ENCODE data around the gene SHPK.

SHPK gene

GRCh38 chr17:3636154-3636907 lies at the start of gene SHPK, which contains the start of gene CTNS:
Gene SHPK, minus strand, starts transcription at chr17:3636250. Its CDS starts 31 bp downstream, at chr17:3636219.
Gene CTNS, plus strand, starts transcription at chr17:3636760. Its CDS starts 3,447 bp downstream, at chr17:3640207.
- peak; percentile 92 for DNase-seq (ENCODE audit: low spot score)

- peak; percentile 34 for DNase-seq (ENCODE audit: low spot score)
These were observed 49.1 kb upstream of the SHPK start for GRCh38 chr17:3685174-3685573.

DNA sequence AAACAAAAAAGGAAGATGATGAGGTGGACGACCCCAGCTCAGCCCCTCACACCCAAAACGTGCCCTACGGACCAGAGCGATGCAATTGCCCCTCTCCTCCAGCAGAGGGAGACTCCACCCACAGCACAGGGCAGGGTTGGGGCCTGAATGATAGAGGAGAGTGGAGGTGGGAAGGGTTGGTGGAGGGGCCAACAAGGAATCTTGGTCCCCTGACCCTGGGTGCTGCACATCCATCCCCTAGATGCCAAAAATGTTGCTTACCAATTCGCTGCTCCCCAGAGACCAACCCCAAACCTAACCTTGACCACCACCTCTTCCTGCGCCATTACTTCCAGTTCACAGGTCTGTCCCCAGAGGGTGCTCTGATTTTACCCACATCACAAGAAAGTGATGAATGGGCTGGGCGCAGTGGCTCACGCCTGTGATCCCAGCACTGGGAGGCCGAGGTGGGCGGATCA lies 47.0 kb upstream of the SHPK start:
- peak; percentile 70 for DNase-seq (ENCODE audit: low spot score)

DNA sequence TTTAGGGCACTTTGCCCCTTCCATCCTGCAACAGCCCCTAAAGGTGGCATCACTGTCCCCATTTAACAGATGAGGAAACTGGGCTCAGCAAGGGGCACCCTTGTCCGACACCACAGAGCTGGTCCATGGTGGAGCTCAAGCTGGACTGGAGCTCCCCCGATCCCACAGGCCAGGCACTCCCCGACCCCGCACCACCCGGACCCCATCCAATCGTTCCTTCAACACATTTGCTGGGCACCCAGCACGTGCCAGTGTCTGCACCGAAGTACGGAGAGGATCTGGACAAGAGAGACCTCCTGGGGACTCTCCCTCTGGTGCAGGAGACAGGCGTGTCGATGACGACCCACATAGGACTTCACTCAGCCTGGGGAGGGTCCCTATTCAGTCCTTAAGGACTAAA lies 46.0 kb upstream of the SHPK start:
- no peak for DNase-seq (ENCODE audit: low spot score)

DNA sequence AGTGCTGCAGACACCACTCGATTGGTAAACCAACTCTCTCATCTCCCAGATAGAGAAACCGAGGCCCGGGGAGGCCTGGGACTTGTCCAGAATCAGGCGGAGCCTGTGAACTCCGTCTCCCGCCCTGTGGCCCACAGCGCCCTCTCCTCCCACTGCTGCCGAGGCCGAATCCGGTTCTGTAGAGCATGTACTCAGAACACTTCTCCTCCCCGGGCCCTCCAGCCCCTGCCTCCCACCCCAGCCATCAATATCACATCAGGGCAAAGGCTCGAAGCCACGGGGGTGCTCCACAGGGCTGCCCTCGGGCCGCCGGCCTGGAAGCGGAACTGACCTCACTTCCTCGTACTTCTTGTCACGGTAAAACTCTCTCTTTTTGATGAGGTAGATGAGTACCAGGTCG lies 45.5 kb upstream of the SHPK start:
- DNase-seq (ENCODE audit: low spot score): no peak

DNA sequence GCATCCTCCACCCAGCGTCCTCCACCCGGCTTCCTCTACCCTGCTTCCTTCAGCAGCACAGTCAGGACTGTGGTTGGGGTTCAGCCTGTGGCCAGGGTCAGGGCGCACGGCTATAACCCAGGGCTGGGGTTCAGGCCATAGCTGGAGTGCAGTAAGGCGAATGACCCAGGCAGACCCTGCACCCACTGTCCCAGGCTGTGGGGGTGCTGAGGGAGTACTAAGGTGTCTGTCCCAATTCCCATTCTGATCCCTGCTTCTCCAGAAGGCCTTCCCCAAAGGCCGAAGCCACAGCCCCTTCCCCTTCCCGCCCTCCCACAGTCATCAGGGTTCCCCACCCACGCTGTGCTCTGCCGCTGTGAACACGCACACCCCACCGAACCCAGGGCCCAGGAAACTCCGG lies 45.0 kb upstream of the SHPK start:
- no peak for DNase-seq (ENCODE audit: low spot score)

DNA sequence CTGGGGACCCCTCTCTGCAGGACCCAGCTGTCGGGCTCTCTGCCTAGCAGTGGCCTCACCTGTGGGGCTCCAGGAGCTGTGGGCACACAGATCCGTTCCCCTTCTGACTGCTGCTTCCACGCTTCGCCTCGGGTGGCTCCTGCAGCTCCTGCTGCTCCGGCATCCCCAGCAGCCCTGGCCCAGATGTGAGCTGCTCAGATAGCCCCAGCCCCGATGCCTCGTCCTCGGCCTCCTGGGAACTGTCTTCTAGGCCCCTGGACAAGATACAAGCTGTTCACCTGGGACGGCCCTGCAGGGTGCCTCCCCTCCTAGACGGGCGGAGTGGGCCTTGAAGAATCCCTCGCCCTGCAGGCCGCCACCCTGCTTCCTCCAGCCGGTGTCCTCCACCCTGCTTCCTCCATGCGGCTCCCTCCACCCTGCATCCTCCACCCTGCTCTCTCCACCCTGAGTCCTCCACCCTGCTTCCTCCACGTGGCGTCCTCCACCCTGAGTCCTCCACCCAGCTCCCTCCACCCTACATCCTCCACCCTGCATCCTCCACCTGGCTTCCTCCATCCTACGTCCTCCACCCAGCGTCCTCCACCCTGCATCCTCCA lies 43.6 kb upstream of the SHPK start:
- DNase-seq (ENCODE audit: low spot score): no peak

GRCh38 chr17:3678821-3679530 lies 42.9 kb upstream of the SHPK start:
- DNase-seq (ENCODE audit: low spot score): no peak

- no peak for DNase-seq (ENCODE audit: low spot score)
These were observed 42.2 kb upstream of the SHPK start for GRCh38 chr17:3678095-3678820.

- DNase-seq (ENCODE audit: low spot score): no peak
These were observed 39.8 kb upstream of the SHPK start for GRCh38 chr17:3675886-3676285.

- no peak for DNase-seq (ENCODE audit: low spot score)
These were observed 36.5 kb upstream of the SHPK start for GRCh38 chr17:3672571-3672970.

GRCh38 chr17:3669548-3669947 lies 33.5 kb upstream of the SHPK start:
- no peak for DNase-seq (ENCODE audit: low spot score)

GRCh38 chr17:3669085-3669347 lies 33.0 kb upstream of the SHPK start:
- DNase-seq (ENCODE audit: low spot score): no peak

DNA sequence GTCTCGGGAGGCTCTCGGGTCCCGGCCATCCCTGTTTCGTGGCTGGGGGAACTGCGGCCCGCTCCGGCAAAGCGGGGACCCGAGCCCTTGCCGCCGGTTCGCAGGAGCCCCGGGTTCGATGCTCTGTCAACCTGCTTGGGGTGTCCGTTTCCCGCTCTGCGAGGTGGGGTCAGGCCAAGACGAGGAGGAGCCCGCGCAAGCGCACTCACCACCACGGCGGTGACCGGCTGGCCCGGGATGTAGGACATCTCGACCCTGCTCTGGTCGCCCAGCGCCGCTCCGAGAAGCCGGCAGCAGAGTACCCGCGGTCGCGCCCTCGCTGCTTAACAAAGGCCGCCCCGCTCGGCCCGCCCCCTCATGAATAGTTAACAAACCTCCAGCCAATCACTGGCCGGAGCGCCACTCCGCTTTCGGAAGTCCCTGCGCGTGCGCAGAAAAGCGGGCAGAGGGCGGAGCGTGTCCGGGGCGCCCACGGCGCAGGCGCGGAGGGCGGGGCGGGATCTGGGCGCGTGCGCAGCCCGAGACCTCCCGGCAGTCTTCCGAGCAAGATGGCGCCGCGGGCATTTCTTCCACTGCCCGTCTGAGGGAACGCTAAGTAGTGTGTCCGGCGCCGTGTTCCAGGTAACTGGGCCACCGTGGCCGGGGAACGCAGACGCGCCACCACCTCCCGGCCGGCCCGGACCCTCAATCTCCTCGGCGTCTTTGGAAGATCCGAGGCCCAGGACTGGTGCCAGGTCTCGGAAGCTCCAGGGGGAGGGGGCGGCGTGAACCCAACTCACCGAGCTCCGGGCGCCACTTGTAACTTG lies 32.4 kb upstream of the SHPK start, which contains the start of the genes EMC6 and TAX1BP3:
Gene EMC6 (plus strand): TSS at position 534 of the 806 bp plus-strand sequence. CDS start 335 bp downstream, outside the sequence.
Gene TAX1BP3 (minus strand): TSS at position 300 of the 806 bp plus-strand sequence. CDS start 52 bp downstream, at position 248.
- peak; percentile 93 for DNase-seq (ENCODE audit: low spot score)

GRCh38 chr17:3667366-3668278 lies 31.6 kb upstream of the SHPK start:
- DNase-seq (ENCODE audit: low spot score): no peak

- DNase-seq (ENCODE audit: low spot score): no peak
These were observed 30.5 kb upstream of the SHPK start for GRCh38 chr17:3666516-3666915.

DNA sequence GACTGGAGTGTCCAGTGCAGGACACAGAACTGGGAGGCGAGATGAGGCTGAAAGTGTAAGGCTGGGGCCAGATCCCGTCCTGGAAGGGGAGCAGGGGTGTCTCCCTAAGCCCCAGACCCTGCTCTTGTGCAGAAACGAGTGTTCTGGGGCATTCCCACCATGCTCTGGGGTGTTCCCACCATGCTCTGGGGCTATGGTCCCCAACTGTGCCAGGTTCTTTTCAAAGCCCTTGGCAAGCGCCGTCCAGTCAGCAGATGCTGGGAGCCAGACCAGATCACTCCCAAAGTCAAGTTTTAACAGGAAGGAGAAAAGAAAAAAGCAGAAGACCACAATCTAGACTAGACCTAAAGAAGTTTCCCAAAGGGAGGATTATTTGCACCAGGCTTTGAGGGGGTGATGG lies 29.8 kb upstream of the SHPK start:
- no peak for DNase-seq (ENCODE audit: low spot score)

- no peak for DNase-seq (ENCODE audit: low spot score)
These were observed 27.3 kb upstream of the SHPK start for GRCh38 chr17:3663102-3664011.

- no peak for DNase-seq (ENCODE audit: low spot score)
These were observed 24.4 kb upstream of the SHPK start for GRCh38 chr17:3660311-3660891.

Measured in NAMALWA (cell line).